Uterus (tissue), 4 donors: Measurements from ENCODE around the gene VSIG1. TPM values are rescaled to one million over a fixed set of nuclear protein-coding genes. Genes with fewer than 3 reads are reported as not detected.

Experiments
- DNase-seq, 2 donors: peaks; one replicate each; pipeline ENCODE4 v3.0.0-alpha.2; 2019 to 2020
- H3K27ac ChIP-seq, 2 donors: fragments of 200-600 bp; sonication (generic); 1 replicate in 1 of 2; 2 replicates in 1 of 2; pipeline ENCODE4 v1.5.1; 2016 to 2018
- H3K27me3 ChIP-seq, 2 donors: fragments of 200-600 bp; sonication (generic); one replicate each; pipeline ENCODE4 v1.5.1; 2018 to 2019; ENCODE audit warnings: control low read depth in 1 of 2
- H3K36me3 ChIP-seq, 2 donors: fragments of 200-600 bp; sonication (generic); one replicate each; pipeline ENCODE4 v1.5.1; 2019; ENCODE audit warnings: control low read depth in 1 of 2
- H3K4me1 ChIP-seq, 2 donors: fragments of 200-600 bp; sonication (generic); one replicate each; pipeline ENCODE4 v1.5.1; 2018 to 2019; ENCODE audit warnings: control low read depth in 1 of 2
- H3K4me3 ChIP-seq, 2 donors: fragments of 200-600 bp; sonication (generic); 1 replicate in 1 of 2; 2 replicates in 1 of 2; pipeline ENCODE4 v1.5.1; 2018 to 2019; ENCODE audit warnings: mild to moderate bottlenecking in 1 of 2
- H3K9me3 ChIP-seq, 2 donors: fragments of 200-600 bp; sonication (generic); one replicate each; pipeline ENCODE4 v1.5.1; 2019; ENCODE audit warnings: control low read depth in 1 of 2
- POLR2A ChIP-seq, 2 donors: fragments of 450-650 bp; IDR thresholded peaks; one replicate each; pipeline ENCODE4 v1.6.1; 2016; ENCODE audit warnings: antibody characterized with exemption in 2 of 2, mild to moderate bottlenecking in 1 of 2, moderate library complexity in 1 of 2
- intact Hi-C: fragments of 100-400 bp; cut with DNase I; formaldehyde crosslinking; loops from one replicate; pipeline ENCODE4 v1.15.1; 2023; ENCODE audit warnings: low total_unique reads
- total RNA-seq, 4 donors: library from RNA; depleted of rRNA in 3 of 4; stranded (reverse); fragments of >200 nt in 3 of 4; gene quantifications; one replicate each; pipeline versions ENCODE4 v1.1.0 to v1.2.4, GENCODE V29; 2014 to 2023
- TF ChIP-seq, protein P1 (sequence below), 4 experiments: fragments of 200-600 bp in 2 of 4; fragments of 450-650 bp in 2 of 4; sonication (generic) in 2 of 4; IDR thresholded peaks; one replicate each; pipeline ENCODE4 v1.5.1; 2016 to 2019; ENCODE audit warnings: antibody characterized with exemption in 4 of 4, mild to moderate bottlenecking in 2 of 4, moderate library complexity in 1 of 4
- donor health status: DM: yes; HTN: yes; CAD: no.

The VSIG1 gene
- total RNA-seq, 4 donors from 2014 or later, result 0.37 to 0.48 TPM; not detected in 2

DNA sequence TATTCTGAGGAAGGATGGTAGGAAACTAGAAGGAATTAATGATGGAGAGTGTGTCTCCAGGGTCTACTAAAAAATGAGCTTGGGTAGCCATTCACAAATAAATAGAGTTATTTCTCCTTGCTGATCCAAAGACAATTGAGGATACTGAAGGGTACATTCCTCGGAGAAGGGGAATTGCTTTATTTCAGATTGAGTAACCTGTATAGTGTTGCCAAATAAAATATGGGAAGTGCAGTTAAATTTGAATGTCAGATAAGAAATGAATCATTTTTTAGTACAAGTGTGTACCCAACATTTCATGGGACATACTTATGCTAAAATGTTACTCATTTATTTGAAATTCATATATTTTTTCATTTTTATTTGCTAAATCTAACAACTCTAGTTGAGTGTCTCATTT lies 16.0 kb upstream of the VSIG1 start:
- Histone ChIP-seq H3K9me3 (no peaks in the 10 kb centered on the region), H3K27ac (no peak overlapping the region), H3K4me3 (no peak overlapping the region), H3K4me1 (no peaks in the 10 kb centered on the region), H3K36me3 (no peaks in the 10 kb centered on the region), H3K27me3 (peaks cover 0 to 5% of the 10 kb centered on the region in 2 donors)
- intact Hi-C loops, result no loop called here
- TF ChIP-seq POLR2A (IDR thresholded peaks at IDR 0.05), result no peak
- TF ChIP-seq, protein P1, sequence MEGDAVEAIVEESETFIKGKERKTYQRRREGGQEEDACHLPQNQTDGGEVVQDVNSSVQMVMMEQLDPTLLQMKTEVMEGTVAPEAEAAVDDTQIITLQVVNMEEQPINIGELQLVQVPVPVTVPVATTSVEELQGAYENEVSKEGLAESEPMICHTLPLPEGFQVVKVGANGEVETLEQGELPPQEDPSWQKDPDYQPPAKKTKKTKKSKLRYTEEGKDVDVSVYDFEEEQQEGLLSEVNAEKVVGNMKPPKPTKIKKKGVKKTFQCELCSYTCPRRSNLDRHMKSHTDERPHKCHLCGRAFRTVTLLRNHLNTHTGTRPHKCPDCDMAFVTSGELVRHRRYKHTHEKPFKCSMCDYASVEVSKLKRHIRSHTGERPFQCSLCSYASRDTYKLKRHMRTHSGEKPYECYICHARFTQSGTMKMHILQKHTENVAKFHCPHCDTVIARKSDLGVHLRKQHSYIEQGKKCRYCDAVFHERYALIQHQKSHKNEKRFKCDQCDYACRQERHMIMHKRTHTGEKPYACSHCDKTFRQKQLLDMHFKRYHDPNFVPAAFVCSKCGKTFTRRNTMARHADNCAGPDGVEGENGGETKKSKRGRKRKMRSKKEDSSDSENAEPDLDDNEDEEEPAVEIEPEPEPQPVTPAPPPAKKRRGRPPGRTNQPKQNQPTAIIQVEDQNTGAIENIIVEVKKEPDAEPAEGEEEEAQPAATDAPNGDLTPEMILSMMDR (IDR thresholded peaks at IDR 0.05), result no peak
- DNase-seq, result no peak

DNA sequence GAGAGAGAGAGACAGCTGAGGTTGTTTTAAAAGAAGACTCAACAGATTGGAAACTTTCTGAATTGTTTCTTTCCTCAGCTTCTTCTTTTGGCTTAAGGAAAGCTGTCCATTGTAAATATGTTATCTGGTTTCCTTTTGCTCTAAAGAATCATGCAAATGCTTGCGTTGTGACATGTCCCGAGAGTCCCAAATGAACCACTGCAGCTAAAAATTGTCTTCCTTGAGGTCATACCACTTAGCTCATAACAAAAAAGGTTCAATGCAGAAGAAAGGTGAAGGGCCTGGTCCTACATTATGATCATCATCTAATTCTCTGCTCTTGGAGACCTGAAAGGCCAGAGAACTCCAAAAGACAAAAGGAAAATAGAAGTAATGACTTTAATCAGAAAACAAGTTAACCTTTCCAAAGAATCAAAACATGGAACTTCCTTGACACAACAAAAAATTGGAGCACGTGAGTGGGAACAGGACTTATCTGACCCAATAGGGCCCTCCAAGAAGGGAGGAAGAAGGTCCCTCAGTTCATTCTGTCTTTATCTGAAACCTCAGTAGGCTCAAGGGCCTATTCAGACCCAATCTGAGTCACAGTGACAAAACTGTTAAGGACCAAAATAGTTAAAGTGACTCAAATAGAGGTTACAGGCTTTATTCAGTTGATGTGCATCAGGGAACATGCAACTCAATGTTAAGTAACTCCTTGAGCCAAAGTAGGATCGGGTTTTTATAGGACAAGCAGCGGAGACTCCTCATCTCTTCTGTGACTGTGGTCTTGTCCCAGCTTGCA lies 14.7 kb upstream of the VSIG1 start:
- no peaks in the 10 kb centered on the region for H3K9me3 ChIP-seq
- no peaks in the 10 kb centered on the region for H3K36me3 ChIP-seq
- no peak overlapping the region for H3K27ac ChIP-seq
- H3K27me3 ChIP-seq, result no peaks in the 10 kb centered on the region
- H3K4me3 ChIP-seq, result no peak overlapping the region
- TF ChIP-seq, protein P1 (IDR thresholded peaks at IDR 0.05), result no peak
- TF ChIP-seq POLR2A (IDR thresholded peaks at IDR 0.05), result no peak
- intact Hi-C loops, result no loop called here
- DNase-seq, result no peak
- H3K4me1 ChIP-seq, result no peaks in the 10 kb centered on the region

- Histone ChIP-seq H3K9me3 (no peaks in the 10 kb centered on the region), H3K27ac (peak overlapping the region; percentile 38 to 45), H3K27me3 (no peaks in the 10 kb centered on the region), H3K4me1 (no peaks in the 10 kb centered on the region), H3K4me3 (no peak overlapping the region), H3K36me3 (no peaks in the 10 kb centered on the region)
- TF ChIP-seq, protein P1 (IDR thresholded peaks at IDR 0.05), result no peak
- no peak for TF ChIP-seq POLR2A (IDR thresholded peaks at IDR 0.05)
- intact Hi-C loops, result no loop called here
- no peak for DNase-seq
Measured at GRCh38 chrX:108032944-108033343, 11.9 kb upstream of the VSIG1 start.

- H3K9me3 ChIP-seq, result no peaks in the 10 kb centered on the region
- no peaks in the 10 kb centered on the region for H3K27me3 ChIP-seq
- DNase-seq, result no peak
- TF ChIP-seq, protein P1 (IDR thresholded peaks at IDR 0.05), result no peak
- TF ChIP-seq POLR2A (IDR thresholded peaks at IDR 0.05), result no peak
- H3K4me3 ChIP-seq, result no peak overlapping the region
- peak overlapping the region; percentile 38 to 45 for H3K27ac ChIP-seq
- H3K4me1 ChIP-seq, result no peaks in the 10 kb centered on the region
- no peaks in the 10 kb centered on the region for H3K36me3 ChIP-seq
- intact Hi-C loops, result no loop called here
Measured at GRCh38 chrX:108033890-108034289, 11.0 kb upstream of the VSIG1 start.

GRCh38 chrX:108034725-108035124 lies 10.1 kb upstream of the VSIG1 start:
- no peaks in the 10 kb centered on the region for H3K9me3 ChIP-seq
- peaks cover 0 to under 1% of the 10 kb centered on the region in 2 donors for H3K27me3 ChIP-seq
- intact Hi-C loops, result no loop called here

More at GRCh38 chrX:108034725-108035124, 10.1 kb upstream of the VSIG1 start:
- no peak overlapping the region for H3K27ac ChIP-seq
- no peaks in the 10 kb centered on the region for H3K4me1 ChIP-seq
- DNase-seq, result no peak
- TF ChIP-seq, protein P1 (IDR thresholded peaks at IDR 0.05), result no peak
- TF ChIP-seq POLR2A (IDR thresholded peaks at IDR 0.05), result no peak
- no peaks in the 10 kb centered on the region for H3K36me3 ChIP-seq
- H3K4me3 ChIP-seq, result no peak overlapping the region
